HTR-8/SVneo (cell line): ENCODE measurements around the gene ZNF3.
A peak's percentile ranks its signal among the peaks of the same experiment; 100 is the strongest.
"Not testable (repeated sequence)": the region's sequence is repeated elsewhere in the genome, so short reads cannot be mapped to it uniquely, and the experiment has no call there.

ENCODE experiments used
- DNase-seq: peaks from one replicate; pipeline ENCODE4 v3.0.0; 2011; ENCODE audit warnings: low spot score, mixed read lengths; ENCODE audit not compliant: insufficient read length
- FAIRE-seq: peaks from 2 replicates; lab custom pipeline; 2011; peaks lifted over from hg19 to GRCh38; lab: Jason Lieb, UNC

Gene ZNF3

GRCh38 chr7:100081535-100082102 lies at the start of gene ZNF3:
Gene ZNF3 (minus strand): TSS chr7:100081723. CDS start chr7:100077357, 4,366 bp downstream.
- FAIRE-seq: peak; percentile 83
- peak; percentile 91 for DNase-seq

DNA sequence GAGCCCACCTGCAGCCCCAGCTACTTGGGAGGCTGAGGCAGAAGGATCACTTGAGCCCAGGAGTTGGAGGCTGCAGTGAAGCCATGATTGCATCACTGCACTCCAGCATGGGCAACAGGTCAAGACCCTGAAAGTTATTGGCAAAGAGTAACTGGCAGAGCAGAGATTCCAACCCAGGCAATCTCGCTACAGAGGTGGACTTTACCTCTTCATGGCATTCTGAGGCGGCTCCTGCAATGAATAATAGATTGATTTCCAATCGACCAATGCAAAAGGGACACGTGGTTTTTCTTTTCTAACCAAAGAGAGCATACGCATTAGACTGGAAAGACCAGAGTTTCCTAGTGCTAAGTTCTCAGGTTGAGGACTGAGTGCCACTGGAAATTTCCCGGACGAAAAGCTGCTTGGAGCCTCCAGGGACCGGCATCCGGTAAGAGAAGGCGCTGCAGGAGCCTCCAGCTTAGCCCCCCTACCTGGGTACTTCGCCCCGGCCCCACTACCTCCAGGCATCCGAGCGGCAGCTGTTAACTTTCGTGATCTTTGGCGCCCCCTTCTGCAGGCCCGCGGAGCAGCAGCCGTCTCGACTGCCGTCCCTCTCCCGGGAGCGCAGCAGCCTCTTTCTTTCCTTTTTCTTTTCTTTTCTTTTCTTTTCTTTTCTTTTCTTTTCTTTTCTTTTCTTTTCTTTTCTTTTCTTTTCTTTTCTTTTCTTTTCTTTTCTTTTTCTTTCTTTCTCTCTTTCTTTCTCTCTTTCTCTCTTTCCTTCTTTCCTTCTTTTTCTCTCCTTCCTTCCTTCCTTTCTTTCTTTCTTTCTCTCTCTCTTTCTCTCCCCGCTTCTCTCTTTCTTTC lies 49.3 kb upstream of the ZNF3 start:
- peak; percentile 71 for DNase-seq
- no peak for FAIRE-seq

DNA sequence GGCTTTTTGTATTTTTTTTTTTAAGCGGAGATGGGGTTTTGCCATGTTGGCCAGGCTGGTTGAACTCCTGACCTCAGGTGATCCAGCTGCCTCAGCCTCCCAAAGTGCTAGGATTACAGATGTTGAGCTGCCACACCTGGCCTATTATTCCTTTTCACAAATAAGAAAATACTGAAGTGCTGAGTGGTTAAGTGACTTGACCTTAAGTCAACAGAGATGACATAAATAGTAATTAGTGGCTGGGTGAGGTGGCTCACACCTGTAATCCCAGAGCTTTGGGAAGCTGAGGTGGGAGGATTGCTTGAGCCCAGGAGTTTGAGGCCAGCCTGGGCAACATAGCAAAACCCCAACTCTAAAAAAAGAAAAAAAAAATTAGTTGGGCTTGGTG lies 48.7 kb upstream of the ZNF3 start:
- DNase-seq, FAIRE-seq: not testable (repeated sequence)

- DNase-seq (no peak), FAIRE-seq (no peak)
Measured at GRCh38 chr7:100128637-100128963, 47.1 kb upstream of the ZNF3 start.

DNA sequence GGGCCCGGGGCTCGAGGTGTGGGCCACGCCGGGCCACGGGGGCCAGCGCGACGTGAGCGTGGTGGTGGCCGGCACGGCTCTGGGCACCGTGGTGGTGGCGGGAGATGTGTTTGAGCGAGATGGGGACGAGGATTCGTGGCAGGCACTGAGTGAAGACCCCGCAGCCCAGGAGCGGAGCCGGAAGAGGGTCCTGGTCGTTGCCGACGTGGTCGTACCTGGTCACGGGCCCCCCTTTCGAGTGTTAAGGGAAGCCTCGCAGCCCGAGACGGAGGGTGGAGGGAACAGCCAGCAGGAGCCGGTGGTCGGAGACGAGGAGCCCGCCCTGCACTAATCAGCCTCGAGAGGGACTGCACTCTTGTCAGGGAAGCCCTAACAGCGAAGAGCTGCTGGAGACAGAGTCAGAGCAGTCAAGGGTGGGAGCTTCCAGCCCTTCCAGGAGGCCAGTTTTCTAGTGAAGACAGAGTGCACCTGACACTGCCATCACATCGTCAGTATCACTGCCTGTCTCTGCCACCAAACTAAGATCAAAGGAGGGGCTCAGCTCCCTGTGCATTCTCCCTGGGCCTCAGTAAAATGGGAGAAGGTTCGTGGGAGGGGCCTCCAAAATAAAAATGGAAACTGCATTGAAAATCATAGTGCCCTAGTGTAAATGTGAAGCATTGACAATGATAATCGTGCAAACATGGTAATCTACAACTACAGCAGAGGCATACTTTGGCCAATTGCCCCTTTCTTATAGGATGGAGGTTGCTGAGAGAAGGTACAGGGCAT lies 46.5 kb upstream of the ZNF3 start:
- no peak for FAIRE-seq
- DNase-seq: peak; percentile 15

- DNase-seq: peak; percentile 75
- FAIRE-seq: no peak
Measured at GRCh38 chr7:100126931-100127865, 45.7 kb upstream of the ZNF3 start, which contains the start of gene MBLAC1. Gene MBLAC1 (plus strand): TSS chr7:100126967. CDS start chr7:100127396, 429 bp downstream.

DNA sequence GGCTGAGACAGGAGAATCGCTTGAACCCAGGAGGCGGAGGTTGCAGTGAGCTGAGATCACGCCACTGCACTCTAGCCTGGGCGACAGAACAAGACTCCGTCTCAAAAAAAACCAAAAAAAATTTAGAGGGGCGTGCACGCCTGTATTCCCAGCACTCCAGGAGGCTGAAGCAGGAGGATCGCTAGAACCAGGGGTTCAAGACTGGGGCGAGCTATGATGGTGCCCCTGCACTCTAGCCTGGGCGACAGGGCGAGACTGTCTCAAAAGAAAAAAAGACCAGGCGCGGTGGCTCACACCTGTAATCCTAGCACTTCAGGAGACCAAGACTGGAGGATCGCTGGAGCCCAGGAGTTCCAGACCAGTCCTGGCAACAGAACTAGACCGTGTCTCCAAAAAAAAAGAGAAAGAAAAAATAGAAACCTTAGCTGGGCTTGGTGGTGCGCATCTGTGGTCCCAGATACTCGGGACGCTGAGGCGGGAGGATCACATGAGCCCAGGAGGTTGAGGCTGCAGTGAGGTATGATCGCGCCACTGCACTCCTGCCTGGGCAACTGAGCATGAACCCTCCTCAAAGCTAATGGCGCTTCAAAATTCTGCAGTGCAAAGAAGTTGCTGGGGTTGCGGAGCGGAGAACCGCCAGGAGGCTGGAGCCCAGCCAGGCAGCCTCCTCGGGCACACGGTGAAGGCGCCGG lies 44.9 kb upstream of the ZNF3 start:
- DNase-seq (no peak), FAIRE-seq (no peak)

- DNase-seq: no peak
Measured at GRCh38 chr7:100124301-100125230, 43.0 kb upstream of the ZNF3 start.

GRCh38 chr7:100122568-100122967 lies 41.0 kb upstream of the ZNF3 start:
- FAIRE-seq: no peak
- DNase-seq: no peak

More at GRCh38 chr7:100124301-100125230, 43.0 kb upstream of the ZNF3 start:
- FAIRE-seq: no peak

DNA sequence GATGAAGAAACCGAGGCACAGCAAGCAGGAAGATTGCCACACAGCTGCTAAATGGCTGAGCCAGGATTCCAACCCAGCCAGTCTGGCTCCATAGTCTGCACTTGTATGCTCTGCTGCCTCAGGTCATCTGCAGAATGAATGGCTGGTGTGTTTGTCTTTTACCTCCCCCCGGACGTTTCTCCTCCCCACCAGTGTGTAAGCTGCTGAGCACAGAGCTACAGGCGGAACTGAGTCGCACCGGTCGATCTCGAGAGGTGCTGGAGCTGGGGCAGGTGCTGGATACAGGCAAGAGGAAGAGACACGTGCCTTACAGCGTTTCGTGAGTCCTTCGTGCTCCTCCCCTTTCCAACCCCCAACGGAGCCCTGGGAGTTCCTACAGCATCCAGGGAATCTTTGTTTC lies 40.5 kb upstream of the ZNF3 start:
- FAIRE-seq (no peak), DNase-seq (no peak)

GRCh38 chr7:100120733-100121036 lies 39.2 kb upstream of the ZNF3 start:
- FAIRE-seq (no peak), DNase-seq (no peak)

DNA sequence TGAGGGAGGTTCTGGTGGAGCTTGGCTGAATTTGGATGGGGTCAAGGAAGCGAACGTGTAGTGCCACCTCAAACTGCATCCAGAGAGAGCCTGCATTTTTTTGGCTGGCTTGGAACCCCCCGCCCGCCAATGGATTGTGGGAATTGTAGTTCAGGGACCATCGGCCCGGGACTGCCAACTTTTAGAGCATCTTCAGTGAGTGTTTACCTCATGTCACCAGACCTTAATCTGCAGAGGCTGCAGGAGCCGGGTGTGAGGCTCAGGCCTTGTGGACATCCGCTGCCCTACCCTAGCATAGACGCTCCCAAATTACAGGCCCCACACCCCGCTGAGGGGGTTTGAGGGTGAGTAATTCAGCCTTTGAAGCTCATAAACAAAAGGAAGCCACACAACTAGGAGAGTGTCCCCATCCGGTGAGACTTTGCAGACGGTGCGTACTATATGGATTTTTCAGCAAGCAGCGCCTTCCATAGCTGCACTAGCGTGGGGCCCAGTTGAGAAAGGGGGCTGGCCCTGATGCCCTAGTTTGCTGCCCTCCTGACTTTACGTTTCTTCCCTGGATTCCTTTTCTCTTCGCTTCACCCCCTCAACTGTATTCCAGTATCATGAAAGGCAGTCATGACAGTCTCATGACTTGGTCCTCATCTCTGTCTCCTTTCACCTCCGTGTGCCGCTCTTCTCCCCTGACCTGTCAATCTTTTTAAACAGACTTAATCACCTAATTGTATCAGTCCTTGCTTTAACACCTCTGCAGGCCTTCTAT lies 38.6 kb upstream of the ZNF3 start:
- FAIRE-seq (no peak), DNase-seq (peak; percentile 62)

DNA sequence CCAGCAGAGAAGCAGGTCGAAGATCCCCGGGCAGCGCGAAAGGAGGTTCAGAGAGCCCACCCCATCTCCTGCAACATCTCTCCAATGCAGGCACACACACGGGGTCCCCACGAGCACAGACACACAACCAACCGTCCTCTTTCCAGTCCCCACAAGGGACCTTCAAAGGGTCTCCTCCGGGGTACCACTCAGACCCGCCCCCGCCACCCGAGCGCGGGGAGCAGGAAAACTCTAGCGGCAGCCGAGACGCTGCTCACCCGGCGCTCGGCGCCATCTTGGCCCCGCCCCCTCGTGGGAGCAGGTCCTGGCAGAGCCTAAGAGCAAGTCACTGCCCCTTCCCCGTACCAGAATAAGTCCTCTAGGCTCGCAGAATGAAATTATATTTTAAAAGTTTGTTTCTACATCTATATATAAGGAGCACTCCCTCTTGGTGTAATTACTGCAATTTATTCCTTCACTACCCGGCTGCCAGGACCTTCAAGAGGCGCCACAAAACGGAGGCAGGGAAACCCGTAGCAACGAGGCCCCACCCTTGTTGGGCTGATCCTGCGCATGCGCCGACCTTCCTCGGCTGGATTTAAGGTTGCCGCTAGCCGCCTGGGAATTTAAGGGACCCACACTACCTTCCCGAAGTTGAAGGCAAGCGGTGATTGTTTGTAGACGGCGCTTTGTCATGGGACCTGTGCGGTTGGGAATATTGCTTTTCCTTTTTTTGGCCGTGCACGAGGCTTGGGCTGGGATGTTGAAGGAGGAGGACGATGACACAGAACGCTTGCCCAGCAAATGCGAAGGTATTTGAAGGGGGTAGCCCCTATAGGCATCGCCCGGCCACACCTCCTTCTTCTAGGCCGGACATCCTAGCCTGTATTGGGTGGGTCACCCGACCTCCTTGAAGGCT lies 37.8 kb upstream of the ZNF3 start, which contains the start of the genes CNPY4 and TAF6:
Gene CNPY4 (plus strand): TSS at position 563 of the 898 bp plus-strand sequence. CDS start 111 bp downstream, at position 674.
Gene TAF6 (minus strand): TSS at position 287 of the 898 bp plus-strand sequence. CDS start 5,149 bp downstream, outside the sequence.
- FAIRE-seq (no peak), DNase-seq (peak; percentile 97)

GRCh38 chr7:100118388-100119071 lies 37.0 kb upstream of the ZNF3 start:
- DNase-seq (no peak), FAIRE-seq (no peak)

GRCh38 chr7:100115026-100115425 lies 33.5 kb upstream of the ZNF3 start:
- FAIRE-seq: no peak
- no peak for DNase-seq

- FAIRE-seq (no peak), DNase-seq (no peak)
Measured at GRCh38 chr7:100111914-100112313, 30.4 kb upstream of the ZNF3 start.
